ENCODE results near the gene ANK2. TPM values are rescaled to one million over a fixed set of nuclear protein-coding genes. Genes with fewer than 3 reads are reported as not detected.

The ANK2 gene
- total RNA-seq, 1 donor from 2014 or later: 58.3 TPM

DNA sequence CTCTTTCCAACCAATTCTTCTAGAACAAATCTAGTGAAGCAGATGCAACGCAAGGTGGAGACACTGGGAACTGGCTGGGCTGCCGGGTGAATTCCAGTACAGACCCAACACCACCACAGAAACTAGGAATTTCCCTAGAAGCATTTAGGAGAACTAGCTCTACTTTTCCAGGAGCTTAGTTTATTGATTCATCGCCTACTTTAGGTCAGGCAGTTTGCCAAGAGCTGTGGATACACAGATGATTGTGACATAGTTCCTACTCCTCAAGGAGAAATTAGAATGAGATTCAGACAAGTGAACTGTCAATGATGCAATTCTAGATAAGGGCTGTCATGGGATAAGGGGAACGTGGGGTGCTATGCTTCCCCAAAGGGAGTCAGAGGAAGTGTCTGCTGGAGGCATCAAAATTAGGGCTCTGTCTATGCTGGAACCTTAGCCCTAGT is 362.1 kb downstream of the ANK2 start:
- no peak for DNase-seq (ENCODE audit: low read depth, low spot score)
- no peaks in the 10 kb centered on the region for H3K4me1 Mint-ChIP-seq
- H3K27ac Mint-ChIP-seq (ENCODE audit: unreplicated experiment): no peak overlapping the region
- no peaks in the 10 kb centered on the region for H3K27me3 Mint-ChIP-seq (ENCODE audit: low read depth)
- H3K36me3 Mint-ChIP-seq (ENCODE audit: low read depth): no peaks in the 10 kb centered on the region
- no peaks in the 10 kb centered on the region for H3K9me3 Mint-ChIP-seq
- TF ChIP-seq, protein P1, sequence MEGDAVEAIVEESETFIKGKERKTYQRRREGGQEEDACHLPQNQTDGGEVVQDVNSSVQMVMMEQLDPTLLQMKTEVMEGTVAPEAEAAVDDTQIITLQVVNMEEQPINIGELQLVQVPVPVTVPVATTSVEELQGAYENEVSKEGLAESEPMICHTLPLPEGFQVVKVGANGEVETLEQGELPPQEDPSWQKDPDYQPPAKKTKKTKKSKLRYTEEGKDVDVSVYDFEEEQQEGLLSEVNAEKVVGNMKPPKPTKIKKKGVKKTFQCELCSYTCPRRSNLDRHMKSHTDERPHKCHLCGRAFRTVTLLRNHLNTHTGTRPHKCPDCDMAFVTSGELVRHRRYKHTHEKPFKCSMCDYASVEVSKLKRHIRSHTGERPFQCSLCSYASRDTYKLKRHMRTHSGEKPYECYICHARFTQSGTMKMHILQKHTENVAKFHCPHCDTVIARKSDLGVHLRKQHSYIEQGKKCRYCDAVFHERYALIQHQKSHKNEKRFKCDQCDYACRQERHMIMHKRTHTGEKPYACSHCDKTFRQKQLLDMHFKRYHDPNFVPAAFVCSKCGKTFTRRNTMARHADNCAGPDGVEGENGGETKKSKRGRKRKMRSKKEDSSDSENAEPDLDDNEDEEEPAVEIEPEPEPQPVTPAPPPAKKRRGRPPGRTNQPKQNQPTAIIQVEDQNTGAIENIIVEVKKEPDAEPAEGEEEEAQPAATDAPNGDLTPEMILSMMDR (conservative IDR thresholded peaks at IDR 0.05): no peak
- H3K4me3 Mint-ChIP-seq: no peak overlapping the region

DNA sequence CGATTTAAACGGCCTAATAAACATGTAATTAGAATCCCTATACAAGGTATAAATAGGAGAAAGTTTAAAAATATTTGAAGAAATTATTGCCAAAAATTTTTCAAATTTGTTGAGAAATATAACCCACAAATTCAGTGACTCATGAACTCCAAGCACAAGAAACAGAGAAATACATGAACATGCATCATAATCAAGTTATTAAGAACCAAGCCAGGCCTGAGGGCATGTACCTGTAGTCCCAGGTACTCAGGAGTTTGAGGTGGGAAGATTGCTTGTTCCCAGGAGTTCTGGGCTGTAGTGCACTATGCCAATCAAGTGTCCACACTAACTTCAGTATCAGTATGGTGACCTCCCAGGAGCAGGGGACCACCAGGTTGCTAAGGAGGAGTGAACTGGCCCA is 370.2 kb downstream of the ANK2 start:
- H3K4me3 Mint-ChIP-seq: no peak overlapping the region
- H3K9me3 Mint-ChIP-seq: peaks cover 15% of the 10 kb centered on the region
- peaks cover 5% of the 10 kb centered on the region for H3K4me1 Mint-ChIP-seq
- H3K36me3 Mint-ChIP-seq (ENCODE audit: low read depth): peaks cover 8% of the 10 kb centered on the region
- H3K27me3 Mint-ChIP-seq (ENCODE audit: low read depth): no peaks in the 10 kb centered on the region
- no peak for DNase-seq (ENCODE audit: low read depth, low spot score)
- TF ChIP-seq, protein P1 (conservative IDR thresholded peaks at IDR 0.05): no peak
- H3K27ac Mint-ChIP-seq (ENCODE audit: unreplicated experiment): no peak overlapping the region

DNA sequence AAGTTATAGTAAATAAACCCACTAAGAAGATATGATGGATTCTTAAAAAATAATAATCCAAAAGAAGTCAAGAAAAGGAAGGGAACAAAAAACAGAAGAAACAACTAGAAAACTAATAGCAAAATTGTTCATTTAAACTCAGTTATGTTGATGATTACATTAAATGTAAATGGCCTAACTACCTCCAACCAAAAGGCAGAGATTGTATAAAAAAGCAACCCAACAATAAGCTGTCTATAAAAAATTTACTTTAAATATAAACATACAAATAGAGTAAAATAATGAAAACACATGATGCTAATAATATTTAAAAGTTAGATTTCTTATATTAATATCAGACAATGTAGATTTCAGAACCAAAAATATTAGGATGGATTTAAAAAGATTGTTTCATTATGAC is 371.5 kb downstream of the ANK2 start:
- DNase-seq (ENCODE audit: low read depth, low spot score): no peak
- Mint-ChIP-seq H3K27me3 (ENCODE audit: low read depth) (no peaks in the 10 kb centered on the region), H3K27ac (ENCODE audit: unreplicated experiment) (no peak overlapping the region), H3K4me3 (no peak overlapping the region), H3K9me3 (peaks cover 15% of the 10 kb centered on the region), H3K4me1 (peaks cover 5% of the 10 kb centered on the region), H3K36me3 (ENCODE audit: low read depth) (peaks cover 8% of the 10 kb centered on the region)
- TF ChIP-seq, protein P1 (conservative IDR thresholded peaks at IDR 0.05): no peak

DNA sequence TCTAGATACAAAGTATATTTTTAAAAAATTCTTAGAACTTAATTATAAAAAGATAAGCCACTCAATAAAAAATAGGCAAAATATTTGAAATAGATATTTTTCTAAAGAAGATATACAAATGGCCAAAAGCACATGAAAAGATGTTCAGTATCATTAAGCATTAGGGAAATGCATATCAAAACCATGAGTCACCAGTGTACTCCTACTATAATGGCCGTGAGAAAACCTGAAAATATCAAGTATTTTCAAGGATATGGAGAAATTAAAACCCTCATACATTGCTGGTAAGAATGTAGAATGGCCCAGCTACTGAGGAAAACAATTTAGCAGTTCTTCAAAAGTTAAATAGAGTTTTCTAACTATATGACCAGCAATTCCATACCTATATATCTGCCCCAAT is 374.2 kb downstream of the ANK2 start:
- peaks cover 8% of the 10 kb centered on the region for H3K36me3 Mint-ChIP-seq (ENCODE audit: low read depth)
- H3K4me1 Mint-ChIP-seq: peaks cover 5% of the 10 kb centered on the region
- H3K27me3 Mint-ChIP-seq (ENCODE audit: low read depth): no peaks in the 10 kb centered on the region
- no peak overlapping the region for H3K4me3 Mint-ChIP-seq
- no peak for DNase-seq (ENCODE audit: low read depth, low spot score)
- no peak overlapping the region for H3K27ac Mint-ChIP-seq (ENCODE audit: unreplicated experiment)
- H3K9me3 Mint-ChIP-seq: peaks cover 15% of the 10 kb centered on the region
- TF ChIP-seq, protein P1 (conservative IDR thresholded peaks at IDR 0.05): no peak

DNA sequence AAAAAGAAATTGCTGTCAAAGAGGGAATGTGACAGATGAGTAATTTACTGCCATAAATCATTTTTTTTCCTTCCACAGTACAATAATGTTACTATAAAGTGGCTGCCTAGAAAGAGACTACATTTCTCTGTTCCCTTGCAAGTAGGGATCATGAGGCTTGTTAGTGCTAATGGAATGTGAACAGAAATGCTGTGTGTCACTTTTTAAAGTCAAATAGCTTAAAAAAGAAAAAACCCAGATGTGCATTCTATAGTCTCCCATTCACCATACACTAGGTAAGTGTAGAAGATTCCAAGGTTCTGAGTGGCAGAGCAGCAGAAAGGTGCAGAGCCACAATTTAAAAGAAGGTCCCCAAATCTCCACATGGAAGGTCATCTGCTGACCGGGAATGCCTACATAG is 383.7 kb downstream of the ANK2 start:
- TF ChIP-seq, protein P1 (conservative IDR thresholded peaks at IDR 0.05): no peak
- Mint-ChIP-seq H3K4me1 (peaks cover 19% of the 10 kb centered on the region), H3K9me3 (peaks cover 14% of the 10 kb centered on the region), H3K36me3 (ENCODE audit: low read depth) (peaks cover 10% of the 10 kb centered on the region), H3K4me3 (no peak overlapping the region), H3K27me3 (ENCODE audit: low read depth) (no peaks in the 10 kb centered on the region), H3K27ac (ENCODE audit: unreplicated experiment) (no peak overlapping the region)
- DNase-seq (ENCODE audit: low read depth, low spot score): no peak

Small RNA genes within 50 kb of the gene (microRNA-seq; reads per million reads assigned to microRNA genes)
- gene MIR1243 (5.3 reads per million), gene MIR8082 (not detected)
